Activated CD8-positive, alpha-beta memory T cell treated with anti-CD3 and anti-CD28 coated beads for 4 hours (primary cell): ENCODE measurements around the gene SEPTIN1.
A peak's percentile ranks its signal among the peaks of the same experiment; 100 is the strongest.
"Not testable (repeated sequence)": the region's sequence is repeated elsewhere in the genome, so short reads cannot be mapped to it uniquely, and the experiment has no call there.

Source experiments
- DNase-seq, 2 donors: peaks; one replicate each; pipeline ENCODE4 v3.0.0-alpha.2; 2020; ENCODE audit warnings: low read depth in 2 of 2

The SEPTIN1 gene

GRCh38 chr16:30401768-30402425 lies 19.5 kb upstream of the SEPTIN1 start:
- DNase-seq: no peak

- no peak for DNase-seq
Measured at GRCh38 chr16:30399435-30400186, 17.2 kb upstream of the SEPTIN1 start.

GRCh38 chr16:30398661-30399434 lies 16.5 kb upstream of the SEPTIN1 start:
- no peak for DNase-seq

GRCh38 chr16:30397776-30398660 lies 15.7 kb upstream of the SEPTIN1 start:
- DNase-seq: no peak

GRCh38 chr16:30397056-30397455 lies 14.7 kb upstream of the SEPTIN1 start:
- no peak for DNase-seq

- not testable (repeated sequence) for DNase-seq
Measured at GRCh38 chr16:30396627-30397026, 14.3 kb upstream of the SEPTIN1 start.

- no peak for DNase-seq
Measured at GRCh38 chr16:30395992-30396585, 13.7 kb upstream of the SEPTIN1 start.

GRCh38 chr16:30395155-30395991 lies 13.0 kb upstream of the SEPTIN1 start, which contains the start of gene ZNF48:
ZNF48 (plus strand) TSS chr16:30395420; CDS start chr16:30395795, 375 bp downstream.
- DNase-seq: no peak

- no peak for DNase-seq
Measured at GRCh38 chr16:30394592-30395154, 12.3 kb upstream of the SEPTIN1 start.

GRCh38 chr16:30383521-30383920 lies 1.2 kb upstream of the SEPTIN1 start:
- DNase-seq: no peak

GRCh38 chr16:30381291-30382041 lies 895 bp downstream of the SEPTIN1 start:
- DNase-seq: no peak

- no peak for DNase-seq
Measured at GRCh38 chr16:30380803-30381208, 1.6 kb downstream of the SEPTIN1 start.

GRCh38 chr16:30380072-30380802 lies 2.1 kb downstream of the SEPTIN1 start:
- no peak for DNase-seq

GRCh38 chr16:30379158-30379783 lies 3.1 kb downstream of the SEPTIN1 start:
- no peak for DNase-seq

GRCh38 chr16:30378236-30379157 lies 3.9 kb downstream of the SEPTIN1 start:
- DNase-seq: peak; percentile 98

GRCh38 chr16:30377812-30378235 lies 4.5 kb downstream of the SEPTIN1 start:
- peak; percentile 82 for DNase-seq
